WTC11 (cell line): ENCODE data around the gene NDUFS4. TPM values are rescaled to one million over a fixed set of nuclear protein-coding genes. Genes with fewer than 3 reads are reported as not detected.

ENCODE experiments used
- ATAC-seq: fragments of 200-7000 bp; cut with Tn5 transposase; 2 replicates; pipeline ENCODE4 v1.10.0; 2021; ENCODE audit warnings: mild to moderate bottlenecking, moderate library complexity
- CTCF ChIA-PET: fragments of 300-600 bp; sonication (Branson Sonifier 250); formaldehyde crosslinking; loops from one replicate; lab custom pipeline; 2021; ENCODE audit warnings: antibody characterized with exemption; lab: Charles Lee
- POLR2A ChIA-PET: fragments of 350-600 bp; sonication (Branson Sonifier 250); formaldehyde crosslinking; loops from one replicate; lab custom pipeline; 2021; ENCODE audit warnings: antibody characterized with exemption; lab: Charles Lee
- DNase-seq: peaks from one replicate; pipeline ENCODE4 v3.0.0; 2021; ENCODE audit warnings: low spot score
- H3K27ac Mint-ChIP-seq: 2 replicates; pipeline ENCODE4 v1.8.0; 2021; ENCODE audit warnings: mixed read lengths
- H3K27me3 Mint-ChIP-seq: 2 replicates; pipeline ENCODE4 v1.8.0; 2021; ENCODE audit warnings: low read depth, mild to moderate bottlenecking, moderate library complexity, mixed read lengths
- H3K36me3 Mint-ChIP-seq: 2 replicates; pipeline ENCODE4 v1.8.0; 2021; ENCODE audit warnings: mixed read lengths
- H3K4me1 Mint-ChIP-seq: 2 replicates; pipeline ENCODE4 v1.8.0; 2022; ENCODE audit warnings: mixed read lengths
- H3K4me3 Mint-ChIP-seq: 2 replicates; pipeline ENCODE4 v1.8.0; 2021; ENCODE audit warnings: mild to moderate bottlenecking, moderate library complexity, mixed read lengths
- H3K9me3 Mint-ChIP-seq: 2 replicates; pipeline ENCODE4 v1.8.0; 2021; ENCODE audit warnings: mixed read lengths
- ATF3 ChIP-seq: sonication (generic); formaldehyde crosslinking; conservative IDR thresholded peaks from 2 replicates; pipeline ENCODE4 v1.8.1; 2022; ENCODE audit warnings: mild to moderate bottlenecking, missing genetic modification reagents
- E2F1 ChIP-seq: sonication (generic); formaldehyde crosslinking; IDR thresholded peaks from 2 replicates; pipeline ENCODE4 v1.8.0; 2022; ENCODE audit warnings: mild to moderate bottlenecking, missing genetic modification reagents
- ESRRA ChIP-seq: sonication (generic); formaldehyde crosslinking; IDR thresholded peaks from 2 replicates; pipeline ENCODE4 v1.8.1; 2022; ENCODE audit warnings: mild to moderate bottlenecking, missing genetic modification reagents, borderline replicate concordance
- ETV6 ChIP-seq: sonication (generic); formaldehyde crosslinking; IDR thresholded peaks from 2 replicates; pipeline ENCODE4 v1.8.1; 2022; ENCODE audit warnings: mild to moderate bottlenecking, missing genetic modification reagents
- FOXJ3 ChIP-seq: sonication (generic); formaldehyde crosslinking; IDR thresholded peaks from 2 replicates; pipeline ENCODE4 v1.9.0; 2021; ENCODE audit warnings: missing genetic modification reagents, mild to moderate bottlenecking, borderline replicate concordance
- HMGA2 ChIP-seq: fragments of 250-450 bp; sonication (Bioruptor Pico); IDR thresholded peaks from 2 replicates; pipeline ENCODE4 v1.4.0; 2021; ENCODE audit warnings: mild to moderate bottlenecking, moderate library complexity
- IRF2 ChIP-seq: sonication (generic); formaldehyde crosslinking; IDR thresholded peaks from 2 replicates; pipeline ENCODE4 v1.8.0; 2022; ENCODE audit warnings: low read depth, missing genetic modification reagents, borderline replicate concordance
- MXD4 ChIP-seq: fragments of 250-450 bp; sonication (Bioruptor Pico); IDR thresholded peaks from 2 replicates; pipeline ENCODE4 v1.8.0; 2021; ENCODE audit warnings: mild to moderate bottlenecking, moderate library complexity, borderline replicate concordance
- NFE2L1 ChIP-seq: sonication (generic); formaldehyde crosslinking; IDR thresholded peaks from 2 replicates; pipeline ENCODE4 v1.8.1; 2023; ENCODE audit warnings: missing genetic modification reagents
- NR2C2 ChIP-seq: sonication (generic); formaldehyde crosslinking; IDR thresholded peaks from 2 replicates; pipeline ENCODE4 v1.8.0; 2022; ENCODE audit warnings: mild to moderate bottlenecking, missing genetic modification reagents
- PRRX2 ChIP-seq: fragments of 250-450 bp; sonication (Bioruptor Pico); IDR thresholded peaks from 2 replicates; pipeline ENCODE4 v1.8.0; 2021; ENCODE audit warnings: mild to moderate bottlenecking
- STAT6 ChIP-seq: sonication (generic); formaldehyde crosslinking; conservative IDR thresholded peaks from 2 replicates; pipeline ENCODE4 v1.8.1; 2023; ENCODE audit warnings: mild to moderate bottlenecking, low read depth, missing genetic modification reagents, moderate library complexity
- TEAD1 ChIP-seq: sonication (generic); formaldehyde crosslinking; IDR thresholded peaks from 2 replicates; pipeline ENCODE4 v1.8.0; 2022; ENCODE audit warnings: mild to moderate bottlenecking, missing genetic modification reagents
- ZNF416 ChIP-seq: fragments of 250-450 bp; sonication (Bioruptor Pico); IDR thresholded peaks from 2 replicates; pipeline ENCODE4 v1.9.0; 2021; ENCODE audit warnings: mild to moderate bottlenecking, inconsistent platforms
- total RNA-seq: library from RNA; stranded (reverse); gene quantifications from 3 replicates; pipeline ENCODE4 v1.2.3, GENCODE V29; 2021
- TF ChIP-seq, protein P1 (sequence below): sonication (generic); formaldehyde crosslinking; IDR thresholded peaks from 2 replicates; pipeline ENCODE4 v1.8.0; 2023; ENCODE audit warnings: mild to moderate bottlenecking, missing genetic modification reagents
- TF ChIP-seq, protein P2 (sequence below): sonication (generic); formaldehyde crosslinking; IDR thresholded peaks from 2 replicates; pipeline ENCODE4 v1.8.0; 2022; ENCODE audit warnings: mild to moderate bottlenecking, missing genetic modification reagents
- TF ChIP-seq, protein P3 (sequence below): sonication (generic); formaldehyde crosslinking; IDR thresholded peaks from 2 replicates; pipeline ENCODE4 v1.8.0; 2023; ENCODE audit warnings: missing genetic modification reagents, mild to moderate bottlenecking, borderline replicate concordance
- TF ChIP-seq, protein P4 (sequence below): fragments of 250-450 bp; sonication (Bioruptor Pico); IDR thresholded peaks from 2 replicates; pipeline ENCODE4 v1.9.0; 2021; ENCODE audit warnings: mild to moderate bottlenecking, borderline replicate concordance
- TF ChIP-seq, protein P5 (sequence below): sonication (generic); formaldehyde crosslinking; IDR thresholded peaks from 2 replicates; pipeline ENCODE4 v1.8.0; 2022; ENCODE audit warnings: mild to moderate bottlenecking, missing genetic modification reagents

NDUFS4 gene
- total RNA-seq, 1 experiment from 2014 or later, result 68.5 TPM

DNA sequence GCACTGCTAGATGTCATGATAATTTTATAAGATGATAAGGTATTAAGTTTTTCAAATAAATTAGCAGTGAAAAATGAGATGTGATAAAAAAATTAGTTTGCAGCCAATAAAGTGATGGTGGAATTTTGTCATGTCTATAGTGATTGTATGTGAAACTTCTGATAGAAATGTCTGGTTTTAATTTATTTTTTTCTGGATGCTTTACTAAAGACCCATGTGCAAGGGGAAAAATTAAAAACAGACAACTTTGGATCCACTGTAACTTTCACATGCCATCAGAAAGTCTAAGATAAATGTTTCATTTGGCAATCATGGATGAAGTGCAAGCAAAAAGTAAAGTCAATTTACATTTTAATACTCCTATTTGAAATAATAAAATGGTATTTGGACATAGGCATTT is 4.4 kb upstream of the NDUFS4 start (continued):
- TF ChIP-seq, protein P1, sequence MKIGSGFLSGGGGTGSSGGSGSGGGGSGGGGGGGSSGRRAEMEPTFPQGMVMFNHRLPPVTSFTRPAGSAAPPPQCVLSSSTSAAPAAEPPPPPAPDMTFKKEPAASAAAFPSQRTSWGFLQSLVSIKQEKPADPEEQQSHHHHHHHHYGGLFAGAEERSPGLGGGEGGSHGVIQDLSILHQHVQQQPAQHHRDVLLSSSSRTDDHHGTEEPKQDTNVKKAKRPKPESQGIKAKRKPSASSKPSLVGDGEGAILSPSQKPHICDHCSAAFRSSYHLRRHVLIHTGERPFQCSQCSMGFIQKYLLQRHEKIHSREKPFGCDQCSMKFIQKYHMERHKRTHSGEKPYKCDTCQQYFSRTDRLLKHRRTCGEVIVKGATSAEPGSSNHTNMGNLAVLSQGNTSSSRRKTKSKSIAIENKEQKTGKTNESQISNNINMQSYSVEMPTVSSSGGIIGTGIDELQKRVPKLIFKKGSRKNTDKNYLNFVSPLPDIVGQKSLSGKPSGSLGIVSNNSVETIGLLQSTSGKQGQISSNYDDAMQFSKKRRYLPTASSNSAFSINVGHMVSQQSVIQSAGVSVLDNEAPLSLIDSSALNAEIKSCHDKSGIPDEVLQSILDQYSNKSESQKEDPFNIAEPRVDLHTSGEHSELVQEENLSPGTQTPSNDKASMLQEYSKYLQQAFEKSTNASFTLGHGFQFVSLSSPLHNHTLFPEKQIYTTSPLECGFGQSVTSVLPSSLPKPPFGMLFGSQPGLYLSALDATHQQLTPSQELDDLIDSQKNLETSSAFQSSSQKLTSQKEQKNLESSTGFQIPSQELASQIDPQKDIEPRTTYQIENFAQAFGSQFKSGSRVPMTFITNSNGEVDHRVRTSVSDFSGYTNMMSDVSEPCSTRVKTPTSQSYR (CRISPR knock-in tag), result no peak
- TF ChIP-seq ETV6 (CRISPR knock-in tag), result no peak
- TF ChIP-seq ZNF416, result no peak
- no peak for TF ChIP-seq PRRX2 (CRISPR knock-in tag)
- TF ChIP-seq TEAD1, result no peak
- TF ChIP-seq NFE2L1, result no peak

- Mint-ChIP-seq H3K4me3 (no peak overlapping the region), H3K4me1 (peaks cover 25% of the 10 kb centered on the region), H3K27me3 (no peaks in the 10 kb centered on the region; the same call in 1 of the 2 replicates), H3K27ac (no peak overlapping the region), H3K36me3 (peaks cover 15% of the 10 kb centered on the region), H3K9me3 (peaks cover 17% of the 10 kb centered on the region)
- ChIA-PET CTCF (no interaction called here), POLR2A (no interaction called here)
- ATAC-seq, result no peak
- no peak for DNase-seq
- TF ChIP-seq IRF2 (CRISPR knock-in tag) (no peak), ATF3 (CRISPR knock-in tag) (no peak), MXD4 (CRISPR knock-in tag) (no peak), STAT6 (no peak), ESRRA (CRISPR knock-in tag) (no peak), E2F1 (CRISPR knock-in tag) (no peak), HMGA2 (CRISPR knock-in tag) (no peak), NR2C2 (CRISPR knock-in tag) (no peak), FOXJ3 (CRISPR knock-in tag) (no peak)
- TF ChIP-seq, protein P2, sequence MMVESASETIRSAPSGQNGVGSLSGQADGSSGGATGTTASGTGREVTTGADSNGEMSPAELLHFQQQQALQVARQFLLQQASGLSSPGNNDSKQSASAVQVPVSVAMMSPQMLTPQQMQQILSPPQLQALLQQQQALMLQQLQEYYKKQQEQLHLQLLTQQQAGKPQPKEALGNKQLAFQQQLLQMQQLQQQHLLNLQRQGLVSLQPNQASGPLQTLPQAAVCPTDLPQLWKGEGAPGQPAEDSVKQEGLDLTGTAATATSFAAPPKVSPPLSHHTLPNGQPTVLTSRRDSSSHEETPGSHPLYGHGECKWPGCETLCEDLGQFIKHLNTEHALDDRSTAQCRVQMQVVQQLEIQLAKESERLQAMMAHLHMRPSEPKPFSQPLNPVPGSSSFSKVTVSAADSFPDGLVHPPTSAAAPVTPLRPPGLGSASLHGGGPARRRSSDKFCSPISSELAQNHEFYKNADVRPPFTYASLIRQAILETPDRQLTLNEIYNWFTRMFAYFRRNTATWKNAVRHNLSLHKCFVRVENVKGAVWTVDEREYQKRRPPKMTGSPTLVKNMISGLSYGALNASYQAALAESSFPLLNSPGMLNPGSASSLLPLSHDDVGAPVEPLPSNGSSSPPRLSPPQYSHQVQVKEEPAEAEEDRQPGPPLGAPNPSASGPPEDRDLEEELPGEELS, result no peak
- TF ChIP-seq, protein P3, sequence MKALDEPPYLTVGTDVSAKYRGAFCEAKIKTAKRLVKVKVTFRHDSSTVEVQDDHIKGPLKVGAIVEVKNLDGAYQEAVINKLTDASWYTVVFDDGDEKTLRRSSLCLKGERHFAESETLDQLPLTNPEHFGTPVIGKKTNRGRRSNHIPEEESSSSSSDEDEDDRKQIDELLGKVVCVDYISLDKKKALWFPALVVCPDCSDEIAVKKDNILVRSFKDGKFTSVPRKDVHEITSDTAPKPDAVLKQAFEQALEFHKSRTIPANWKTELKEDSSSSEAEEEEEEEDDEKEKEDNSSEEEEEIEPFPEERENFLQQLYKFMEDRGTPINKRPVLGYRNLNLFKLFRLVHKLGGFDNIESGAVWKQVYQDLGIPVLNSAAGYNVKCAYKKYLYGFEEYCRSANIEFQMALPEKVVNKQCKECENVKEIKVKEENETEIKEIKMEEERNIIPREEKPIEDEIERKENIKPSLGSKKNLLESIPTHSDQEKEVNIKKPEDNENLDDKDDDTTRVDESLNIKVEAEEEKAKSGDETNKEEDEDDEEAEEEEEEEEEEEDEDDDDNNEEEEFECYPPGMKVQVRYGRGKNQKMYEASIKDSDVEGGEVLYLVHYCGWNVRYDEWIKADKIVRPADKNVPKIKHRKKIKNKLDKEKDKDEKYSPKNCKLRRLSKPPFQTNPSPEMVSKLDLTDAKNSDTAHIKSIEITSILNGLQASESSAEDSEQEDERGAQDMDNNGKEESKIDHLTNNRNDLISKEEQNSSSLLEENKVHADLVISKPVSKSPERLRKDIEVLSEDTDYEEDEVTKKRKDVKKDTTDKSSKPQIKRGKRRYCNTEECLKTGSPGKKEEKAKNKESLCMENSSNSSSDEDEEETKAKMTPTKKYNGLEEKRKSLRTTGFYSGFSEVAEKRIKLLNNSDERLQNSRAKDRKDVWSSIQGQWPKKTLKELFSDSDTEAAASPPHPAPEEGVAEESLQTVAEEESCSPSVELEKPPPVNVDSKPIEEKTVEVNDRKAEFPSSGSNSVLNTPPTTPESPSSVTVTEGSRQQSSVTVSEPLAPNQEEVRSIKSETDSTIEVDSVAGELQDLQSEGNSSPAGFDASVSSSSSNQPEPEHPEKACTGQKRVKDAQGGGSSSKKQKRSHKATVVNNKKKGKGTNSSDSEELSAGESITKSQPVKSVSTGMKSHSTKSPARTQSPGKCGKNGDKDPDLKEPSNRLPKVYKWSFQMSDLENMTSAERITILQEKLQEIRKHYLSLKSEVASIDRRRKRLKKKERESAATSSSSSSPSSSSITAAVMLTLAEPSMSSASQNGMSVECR, result no peak
- TF ChIP-seq, protein P4, sequence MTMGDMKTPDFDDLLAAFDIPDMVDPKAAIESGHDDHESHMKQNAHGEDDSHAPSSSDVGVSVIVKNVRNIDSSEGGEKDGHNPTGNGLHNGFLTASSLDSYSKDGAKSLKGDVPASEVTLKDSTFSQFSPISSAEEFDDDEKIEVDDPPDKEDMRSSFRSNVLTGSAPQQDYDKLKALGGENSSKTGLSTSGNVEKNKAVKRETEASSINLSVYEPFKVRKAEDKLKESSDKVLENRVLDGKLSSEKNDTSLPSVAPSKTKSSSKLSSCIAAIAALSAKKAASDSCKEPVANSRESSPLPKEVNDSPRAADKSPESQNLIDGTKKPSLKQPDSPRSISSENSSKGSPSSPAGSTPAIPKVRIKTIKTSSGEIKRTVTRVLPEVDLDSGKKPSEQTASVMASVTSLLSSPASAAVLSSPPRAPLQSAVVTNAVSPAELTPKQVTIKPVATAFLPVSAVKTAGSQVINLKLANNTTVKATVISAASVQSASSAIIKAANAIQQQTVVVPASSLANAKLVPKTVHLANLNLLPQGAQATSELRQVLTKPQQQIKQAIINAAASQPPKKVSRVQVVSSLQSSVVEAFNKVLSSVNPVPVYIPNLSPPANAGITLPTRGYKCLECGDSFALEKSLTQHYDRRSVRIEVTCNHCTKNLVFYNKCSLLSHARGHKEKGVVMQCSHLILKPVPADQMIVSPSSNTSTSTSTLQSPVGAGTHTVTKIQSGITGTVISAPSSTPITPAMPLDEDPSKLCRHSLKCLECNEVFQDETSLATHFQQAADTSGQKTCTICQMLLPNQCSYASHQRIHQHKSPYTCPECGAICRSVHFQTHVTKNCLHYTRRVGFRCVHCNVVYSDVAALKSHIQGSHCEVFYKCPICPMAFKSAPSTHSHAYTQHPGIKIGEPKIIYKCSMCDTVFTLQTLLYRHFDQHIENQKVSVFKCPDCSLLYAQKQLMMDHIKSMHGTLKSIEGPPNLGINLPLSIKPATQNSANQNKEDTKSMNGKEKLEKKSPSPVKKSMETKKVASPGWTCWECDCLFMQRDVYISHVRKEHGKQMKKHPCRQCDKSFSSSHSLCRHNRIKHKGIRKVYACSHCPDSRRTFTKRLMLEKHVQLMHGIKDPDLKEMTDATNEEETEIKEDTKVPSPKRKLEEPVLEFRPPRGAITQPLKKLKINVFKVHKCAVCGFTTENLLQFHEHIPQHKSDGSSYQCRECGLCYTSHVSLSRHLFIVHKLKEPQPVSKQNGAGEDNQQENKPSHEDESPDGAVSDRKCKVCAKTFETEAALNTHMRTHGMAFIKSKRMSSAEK, result no peak
- TF ChIP-seq, protein P5, sequence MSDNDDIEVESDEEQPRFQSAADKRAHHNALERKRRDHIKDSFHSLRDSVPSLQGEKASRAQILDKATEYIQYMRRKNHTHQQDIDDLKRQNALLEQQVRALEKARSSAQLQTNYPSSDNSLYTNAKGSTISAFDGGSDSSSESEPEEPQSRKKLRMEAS (CRISPR knock-in tag), result no peak
These were observed 3.1 kb upstream of the NDUFS4 start for GRCh38 chr5:53557386-53557785.
